Activated effector memory CD4-positive, alpha-beta T cell treated with anti-CD3 and anti-CD28 coated beads, Interleukin-2, amount 50 U/mL, for 16 hours (primary cell): ENCODE data around the gene MYL5.
"Not testable (repeated sequence)": the region's sequence is repeated elsewhere in the genome, so short reads cannot be mapped to it uniquely, and the experiment has no call there.

Source experiments
- DNase-seq: peaks from one replicate; pipeline ENCODE4 v3.0.0-alpha.2; 2020

MYL5 gene

GRCh38 chr4:657834-658667 is 16.3 kb upstream of the MYL5 start:
- no peak for DNase-seq

DNA sequence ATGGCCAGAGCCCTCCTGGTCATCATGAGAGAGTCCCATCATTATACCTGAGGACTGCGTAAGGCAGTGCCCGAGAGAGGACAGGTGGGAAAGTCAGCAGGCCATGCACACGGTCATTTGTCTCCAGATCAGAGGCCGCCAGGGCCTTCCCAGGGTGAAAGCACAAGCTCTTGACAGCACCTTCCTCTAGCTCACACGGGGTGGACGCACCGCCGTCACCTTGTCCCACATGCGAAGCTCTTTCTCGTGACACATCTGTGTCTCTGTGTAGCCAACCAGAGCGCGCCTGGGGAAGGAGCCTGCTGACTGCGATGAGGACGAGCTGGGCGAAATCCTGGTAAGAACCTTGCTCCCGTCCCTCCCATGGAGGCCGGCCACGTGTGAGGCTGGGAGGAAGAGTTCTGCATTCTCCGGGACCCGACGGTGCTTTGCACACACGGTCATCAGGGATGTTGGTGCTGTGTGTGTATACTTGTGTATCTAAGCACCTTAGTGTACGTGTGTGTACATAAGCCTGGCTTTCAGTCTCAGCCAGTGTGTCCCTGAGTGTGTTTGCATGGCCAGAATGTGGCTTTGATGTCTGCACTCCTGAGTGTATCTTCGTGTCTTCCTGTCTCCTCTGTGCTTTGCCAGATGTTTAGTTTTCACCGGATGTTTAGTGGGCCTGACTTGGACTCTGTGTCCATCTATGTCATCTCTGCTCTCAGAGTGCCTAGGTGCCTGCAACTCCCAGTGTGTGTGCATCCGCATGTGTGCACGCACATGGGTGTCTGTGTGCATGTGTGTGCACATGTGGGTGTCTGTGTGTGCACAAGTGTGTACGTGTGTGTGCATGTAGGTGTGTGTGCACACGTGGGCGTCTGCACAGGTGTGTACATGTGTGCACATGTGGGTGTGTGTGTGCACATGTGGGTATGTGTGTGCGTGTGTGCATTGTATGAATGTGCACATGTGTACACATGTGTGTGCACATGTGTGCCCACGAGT is 15.4 kb upstream of the MYL5 start:
- DNase-seq: no peak

- DNase-seq: no peak
Observed at GRCh38 chr4:659851-660250, 14.5 kb upstream of the MYL5 start.

DNA sequence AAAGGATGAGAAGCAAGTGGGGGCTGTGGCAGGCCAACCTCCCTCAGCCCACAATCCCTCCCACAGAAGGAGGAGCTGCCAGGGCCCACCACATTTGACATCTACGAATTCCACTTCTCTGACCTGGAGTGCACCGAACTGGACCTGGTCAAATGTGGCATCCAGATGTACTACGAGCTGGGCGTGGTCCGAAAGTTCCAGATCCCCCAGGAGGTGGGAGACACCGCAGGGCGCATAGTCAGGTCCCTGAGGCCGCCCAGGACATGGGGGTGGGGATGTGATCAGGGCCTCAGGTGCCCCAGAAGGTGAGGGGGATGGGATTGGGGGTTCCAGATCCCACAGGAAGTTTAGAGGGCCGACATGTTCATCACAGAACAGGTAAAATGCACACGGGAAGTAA is 13.9 kb upstream of the MYL5 start:
- DNase-seq: no peak

GRCh38 chr4:661231-661630 is 13.1 kb upstream of the MYL5 start:
- DNase-seq: no peak

DNA sequence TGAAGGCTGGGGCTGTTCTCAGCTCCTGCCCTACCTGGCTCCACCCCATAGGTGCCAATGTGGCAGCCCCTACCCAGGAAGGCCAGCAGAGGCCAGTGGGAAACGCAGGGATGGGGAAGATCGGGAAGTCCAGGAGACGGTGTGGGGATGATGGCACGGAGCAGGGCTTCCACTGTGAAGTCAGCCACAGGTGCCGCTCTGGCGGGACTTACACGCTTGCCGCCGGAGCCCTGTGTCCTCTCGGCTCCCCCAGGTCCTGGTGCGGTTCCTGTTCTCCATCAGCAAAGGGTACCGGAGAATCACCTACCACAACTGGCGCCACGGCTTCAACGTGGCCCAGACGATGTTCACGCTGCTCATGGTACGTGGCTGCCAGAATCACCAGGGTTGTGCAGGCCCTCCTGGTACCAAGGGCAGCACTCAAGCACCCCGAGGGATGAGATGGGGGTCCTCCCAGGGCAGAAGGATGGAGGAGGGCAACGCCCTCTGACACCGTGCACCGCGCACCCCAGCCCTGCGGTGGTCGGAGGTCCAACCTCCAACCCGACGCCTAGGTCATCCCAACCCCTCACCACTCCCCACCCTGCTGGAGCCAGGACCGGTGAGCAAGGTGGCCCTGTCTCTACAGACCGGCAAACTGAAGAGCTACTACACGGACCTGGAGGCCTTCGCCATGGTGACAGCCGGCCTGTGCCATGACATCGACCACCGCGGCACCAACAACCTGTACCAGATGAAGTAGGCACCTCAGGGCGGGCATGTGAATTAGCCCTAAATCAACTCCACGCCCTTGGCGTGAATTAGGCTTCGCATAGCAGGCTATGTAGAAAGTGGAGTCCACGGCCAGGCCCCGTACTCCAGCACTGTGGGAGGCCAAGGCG is 12.2 kb upstream of the MYL5 start:
- DNase-seq: peak; percentile 51

GRCh38 chr4:663046-663437 is 11.3 kb upstream of the MYL5 start:
- DNase-seq: no peak

DNA sequence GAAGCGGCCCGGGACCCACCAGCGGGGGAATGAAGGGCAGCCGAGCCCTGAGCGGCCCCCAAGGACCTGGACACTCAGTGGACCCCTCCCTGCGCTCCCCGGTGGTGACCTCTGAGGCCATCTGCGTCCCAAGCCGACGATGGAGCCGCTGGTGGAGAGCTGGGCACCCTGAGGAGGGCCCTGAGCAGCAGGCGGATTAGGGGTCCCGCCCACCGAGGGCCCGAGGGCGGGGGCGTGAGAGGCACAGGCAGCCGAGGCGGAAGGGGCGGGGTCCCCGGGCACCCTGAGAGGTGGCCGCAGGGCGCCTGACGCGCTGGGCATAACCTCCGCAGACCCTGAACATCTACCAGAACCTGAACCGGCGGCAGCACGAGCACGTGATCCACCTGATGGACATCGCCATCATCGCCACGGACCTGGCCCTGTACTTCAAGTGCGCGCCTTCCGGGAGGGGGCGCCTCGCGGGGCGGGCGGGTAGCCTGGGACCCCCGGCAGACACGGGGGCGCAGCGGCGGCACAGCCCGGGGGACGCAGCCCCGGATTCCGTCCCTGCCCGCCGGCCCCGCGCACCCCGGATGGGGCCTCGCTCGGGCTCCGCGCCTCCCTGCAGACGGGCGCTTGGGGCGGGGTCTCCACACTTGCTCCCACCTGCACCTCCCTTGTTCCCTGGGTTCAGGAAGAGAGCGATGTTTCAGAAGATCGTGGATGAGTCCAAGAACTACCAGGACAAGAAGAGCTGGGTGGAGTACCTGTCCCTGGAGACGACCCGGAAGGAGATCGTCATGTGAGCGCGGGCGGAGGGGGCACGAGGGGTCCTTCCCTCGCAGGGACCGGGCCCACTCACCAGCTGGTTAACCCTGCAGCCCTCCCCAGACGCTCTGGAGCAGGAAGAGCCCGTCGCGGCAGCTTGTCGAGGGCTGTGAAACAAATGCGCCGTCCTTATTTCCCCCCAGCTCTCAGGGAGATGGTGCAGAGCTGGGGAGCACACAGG is 10.6 kb upstream of the MYL5 start:
- peak; percentile 90 for DNase-seq

- no peak for DNase-seq
Observed at GRCh38 chr4:664713-665231, 9.6 kb upstream of the MYL5 start.

GRCh38 chr4:665381-665750 is 9.0 kb upstream of the MYL5 start:
- no peak for DNase-seq

GRCh38 chr4:665751-666435 is 8.4 kb upstream of the MYL5 start:
- no peak for DNase-seq

- DNase-seq: no peak
Observed at GRCh38 chr4:666436-666810, 7.9 kb upstream of the MYL5 start.

- no peak for DNase-seq
Observed at GRCh38 chr4:666822-667544, 7.4 kb upstream of the MYL5 start.

DNA sequence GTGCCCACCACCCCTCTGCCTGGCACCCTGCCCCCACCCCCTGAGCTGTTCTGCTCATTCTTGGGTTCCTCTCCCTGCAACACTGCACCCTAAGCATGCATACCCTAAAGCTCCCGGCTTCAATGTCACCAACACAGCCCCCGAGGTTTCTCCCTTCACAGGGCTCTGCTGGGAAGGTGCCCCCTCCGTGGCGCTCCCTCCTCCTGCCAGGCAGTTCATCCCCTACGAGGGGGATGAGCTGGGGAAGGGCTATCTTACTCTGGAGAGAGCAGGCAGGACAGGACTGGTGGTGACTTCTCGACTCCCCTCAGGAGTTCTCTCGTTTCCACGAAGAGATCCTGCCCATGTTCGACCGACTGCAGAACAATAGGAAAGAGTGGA is 6.8 kb upstream of the MYL5 start:
- DNase-seq: no peak

DNA sequence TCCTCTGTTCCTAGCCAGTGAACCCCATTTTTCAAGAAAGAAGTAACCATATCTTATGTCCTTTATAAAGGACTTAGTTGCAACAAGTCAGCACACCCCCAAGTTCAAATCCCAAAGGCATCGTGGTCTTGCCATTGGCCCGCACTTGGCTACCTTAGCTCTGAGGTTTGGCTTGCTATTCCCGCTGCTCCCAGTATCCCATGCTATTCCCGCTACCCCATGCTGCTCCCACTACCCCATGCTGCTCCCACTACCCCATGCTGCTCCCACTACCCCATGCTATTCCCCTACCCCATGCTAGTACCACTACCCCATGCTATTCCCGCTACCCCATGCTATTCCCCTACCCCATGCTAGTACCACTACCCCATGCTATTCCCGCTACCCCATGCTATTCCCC is 6.1 kb upstream of the MYL5 start:
- DNase-seq: not testable (repeated sequence)

DNA sequence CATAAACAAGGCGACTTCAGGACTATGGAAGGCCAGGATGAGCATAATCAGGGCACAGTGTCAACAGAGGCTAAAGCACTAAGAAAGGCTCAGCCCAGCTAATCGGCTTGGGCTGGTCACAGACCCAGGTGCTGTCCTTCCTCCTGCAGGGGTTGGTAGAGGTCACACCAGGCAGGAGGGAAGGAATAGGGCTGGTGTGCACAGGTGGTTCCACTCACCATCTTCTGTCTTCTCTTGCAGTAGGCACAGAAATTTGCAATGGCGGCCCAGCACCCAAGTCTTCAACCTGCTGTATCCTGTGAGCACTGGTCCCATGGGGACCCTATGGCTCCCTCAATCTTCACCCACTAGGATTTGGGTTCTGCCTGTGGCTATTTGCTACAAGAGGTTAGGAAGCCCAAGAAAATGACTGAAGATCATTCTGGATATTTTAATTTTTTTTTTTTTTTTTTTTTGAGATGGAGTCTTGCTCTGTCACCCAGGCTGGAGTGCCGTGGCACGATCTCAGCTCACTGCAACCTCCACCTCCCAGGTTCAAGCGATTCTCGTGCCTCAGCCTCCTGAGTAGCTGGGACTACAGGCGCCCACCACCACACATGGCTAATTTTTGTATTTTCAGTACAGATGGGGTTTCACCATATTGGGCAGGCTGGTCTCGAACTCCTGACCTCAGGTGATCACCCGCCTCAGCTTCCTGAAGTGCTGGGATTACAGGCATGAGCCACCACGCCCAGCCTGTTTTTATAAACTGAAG is 4.4 kb upstream of the MYL5 start:
- not testable (repeated sequence) for DNase-seq

- DNase-seq: no peak
Observed at GRCh38 chr4:671769-672168, 2.6 kb upstream of the MYL5 start.

- DNase-seq: no peak
Observed at GRCh38 chr4:673349-674091, 822 bp upstream of the MYL5 start.
